Activated naive CD4-positive, alpha-beta T cell treated with anti-CD3 and anti-CD28 coated beads, Interleukin-2, amount 50 U/mL, for 24 hours (primary cell): ENCODE data around the gene MRPL10.
"Not testable (repeated sequence)": the region's sequence is repeated elsewhere in the genome, so short reads cannot be mapped to it uniquely, and the experiment has no call there.

Experiments used
- H3K27ac Mint-ChIP-seq: one replicate; pipeline ENCODE4 v1.8.0; 2021; ENCODE audit warnings: mild to moderate bottlenecking, mixed read lengths
- H3K27me3 Mint-ChIP-seq: one replicate; pipeline ENCODE4 v1.8.0; 2021; ENCODE audit warnings: mixed read lengths
- H3K36me3 Mint-ChIP-seq: one replicate; pipeline ENCODE4 v1.8.0; 2021; ENCODE audit warnings: mixed read lengths
- H3K4me1 Mint-ChIP-seq: one replicate; pipeline ENCODE4 v1.8.0; 2021; ENCODE audit warnings: mixed read lengths
- H3K4me3 Mint-ChIP-seq: one replicate; pipeline ENCODE4 v1.8.0; 2021; ENCODE audit warnings: mild to moderate bottlenecking, mixed read lengths
- H3K9me3 Mint-ChIP-seq: one replicate; pipeline ENCODE4 v1.8.0; 2021; ENCODE audit warnings: mixed read lengths

MRPL10 gene

GRCh38 chr17:47801906-47802305, 29.4 kb downstream of the MRPL10 start:
- H3K27me3 Mint-ChIP-seq, result no peaks in the 10 kb centered on the region
- no peak overlapping the region for H3K4me3 Mint-ChIP-seq
- no peaks in the 10 kb centered on the region for H3K9me3 Mint-ChIP-seq
- H3K4me1 Mint-ChIP-seq, result no peaks in the 10 kb centered on the region
- H3K36me3 Mint-ChIP-seq, result no peaks in the 10 kb centered on the region
- H3K27ac Mint-ChIP-seq, result no peak overlapping the region

- no peaks in the 10 kb centered on the region for H3K4me1 Mint-ChIP-seq
- H3K4me3 Mint-ChIP-seq, result no peak overlapping the region
- H3K27me3 Mint-ChIP-seq, result peaks cover 2% of the 10 kb centered on the region
- no peaks in the 10 kb centered on the region for H3K9me3 Mint-ChIP-seq
- no peak overlapping the region for H3K27ac Mint-ChIP-seq
- H3K36me3 Mint-ChIP-seq, result no peaks in the 10 kb centered on the region
These were observed 30.1 kb downstream of the MRPL10 start for GRCh38 chr17:47801176-47801765.

GRCh38 chr17:47800686-47801085, 30.7 kb downstream of the MRPL10 start:
- no peak overlapping the region for H3K27ac Mint-ChIP-seq
- H3K36me3 Mint-ChIP-seq, result no peaks in the 10 kb centered on the region
- no peaks in the 10 kb centered on the region for H3K4me1 Mint-ChIP-seq
- no peaks in the 10 kb centered on the region for H3K9me3 Mint-ChIP-seq
- H3K27me3 Mint-ChIP-seq, result peaks cover 2% of the 10 kb centered on the region
- no peak overlapping the region for H3K4me3 Mint-ChIP-seq

GRCh38 chr17:47797797-47798196, 33.5 kb downstream of the MRPL10 start:
- Mint-ChIP-seq H3K4me3 (no peak overlapping the region), H3K27ac (peak overlapping the region; percentile 35), H3K9me3 (no peaks in the 10 kb centered on the region), H3K36me3 (no peaks in the 10 kb centered on the region), H3K27me3 (peaks cover 10% of the 10 kb centered on the region), H3K4me1 (no peaks in the 10 kb centered on the region)

- H3K9me3 Mint-ChIP-seq, result no peaks in the 10 kb centered on the region
- H3K36me3 Mint-ChIP-seq, result no peaks in the 10 kb centered on the region
- peaks cover 37% of the 10 kb centered on the region for H3K27me3 Mint-ChIP-seq
- H3K4me3 Mint-ChIP-seq, result no peak overlapping the region
- peaks cover 14% of the 10 kb centered on the region for H3K4me1 Mint-ChIP-seq
- no peak overlapping the region for H3K27ac Mint-ChIP-seq
These were observed 38.4 kb downstream of the MRPL10 start for GRCh38 chr17:47792979-47793378.

- Mint-ChIP-seq H3K4me1 (peaks cover 14% of the 10 kb centered on the region), H3K4me3 (no peak overlapping the region), H3K9me3 (no peaks in the 10 kb centered on the region), H3K36me3 (no peaks in the 10 kb centered on the region), H3K27ac (no peak overlapping the region), H3K27me3 (peaks cover 40% of the 10 kb centered on the region)
These were observed 38.9 kb downstream of the MRPL10 start for GRCh38 chr17:47792457-47792856.

- peaks cover 41% of the 10 kb centered on the region for H3K27me3 Mint-ChIP-seq
- H3K9me3 Mint-ChIP-seq, result no peaks in the 10 kb centered on the region
- H3K4me3 Mint-ChIP-seq, result peak overlapping the region; percentile 69
- peaks cover 14% of the 10 kb centered on the region for H3K4me1 Mint-ChIP-seq
- no peaks in the 10 kb centered on the region for H3K36me3 Mint-ChIP-seq
- H3K27ac Mint-ChIP-seq, result no peak overlapping the region
These were observed 40.3 kb downstream of the MRPL10 start for GRCh38 chr17:47791025-47791424.

- peaks cover 14% of the 10 kb centered on the region for H3K4me1 Mint-ChIP-seq
- H3K9me3 Mint-ChIP-seq, result no peaks in the 10 kb centered on the region
- peak overlapping the region; percentile 41 for H3K27ac Mint-ChIP-seq
- H3K27me3 Mint-ChIP-seq, result peaks cover 45% of the 10 kb centered on the region
- no peaks in the 10 kb centered on the region for H3K36me3 Mint-ChIP-seq
- H3K4me3 Mint-ChIP-seq, result peak overlapping the region; percentile 78
These were observed 41.5 kb downstream of the MRPL10 start for GRCh38 chr17:47789611-47790561.

GRCh38 chr17:47785538-47786123, 45.7 kb downstream of the MRPL10 start:
- H3K4me1 Mint-ChIP-seq, result peaks cover 11% of the 10 kb centered on the region
- no peak overlapping the region for H3K4me3 Mint-ChIP-seq
- peaks cover 30% of the 10 kb centered on the region for H3K27me3 Mint-ChIP-seq
- no peaks in the 10 kb centered on the region for H3K36me3 Mint-ChIP-seq
- H3K9me3 Mint-ChIP-seq, result no peaks in the 10 kb centered on the region
- H3K27ac Mint-ChIP-seq, result no peak overlapping the region

GRCh38 chr17:47781397-47781796, 49.9 kb downstream of the MRPL10 start:
- no peak overlapping the region for H3K4me3 Mint-ChIP-seq
- no peaks in the 10 kb centered on the region for H3K4me1 Mint-ChIP-seq
- H3K36me3 Mint-ChIP-seq, result no peaks in the 10 kb centered on the region
- H3K9me3 Mint-ChIP-seq, result no peaks in the 10 kb centered on the region
- peaks cover 21% of the 10 kb centered on the region for H3K27me3 Mint-ChIP-seq
- no peak overlapping the region for H3K27ac Mint-ChIP-seq

GRCh38 chr17:47778184-47778635, 53.1 kb downstream of the MRPL10 start:
- Mint-ChIP-seq H3K27ac (no peak overlapping the region), H3K4me1 (no peaks in the 10 kb centered on the region), H3K9me3 (no peaks in the 10 kb centered on the region), H3K36me3 (no peaks in the 10 kb centered on the region), H3K27me3 (peaks cover 21% of the 10 kb centered on the region), H3K4me3 (no peak overlapping the region)

- Mint-ChIP-seq H3K4me3 (no peak overlapping the region), H3K27me3 (peaks cover 20% of the 10 kb centered on the region), H3K9me3 (no peaks in the 10 kb centered on the region), H3K4me1 (no peaks in the 10 kb centered on the region), H3K36me3 (no peaks in the 10 kb centered on the region), H3K27ac (no peak overlapping the region)
These were observed 54.8 kb downstream of the MRPL10 start for GRCh38 chr17:47776330-47777197.

- no peaks in the 10 kb centered on the region for H3K4me1 Mint-ChIP-seq
- no peak overlapping the region for H3K4me3 Mint-ChIP-seq
- H3K36me3 Mint-ChIP-seq, result no peaks in the 10 kb centered on the region
- no peaks in the 10 kb centered on the region for H3K9me3 Mint-ChIP-seq
- no peak overlapping the region for H3K27ac Mint-ChIP-seq
- peaks cover 20% of the 10 kb centered on the region for H3K27me3 Mint-ChIP-seq
These were observed 56.3 kb downstream of the MRPL10 start for GRCh38 chr17:47774987-47775580.

GRCh38 chr17:47774331-47774730, 57.0 kb downstream of the MRPL10 start:
- no peaks in the 10 kb centered on the region for H3K36me3 Mint-ChIP-seq
- no peak overlapping the region for H3K27ac Mint-ChIP-seq
- H3K4me3 Mint-ChIP-seq, result no peak overlapping the region
- H3K4me1 Mint-ChIP-seq, result no peaks in the 10 kb centered on the region
- H3K27me3 Mint-ChIP-seq, result peaks cover 18% of the 10 kb centered on the region
- no peaks in the 10 kb centered on the region for H3K9me3 Mint-ChIP-seq

GRCh38 chr17:47773649-47774048, 57.7 kb downstream of the MRPL10 start:
- H3K4me3 Mint-ChIP-seq, H3K4me1 Mint-ChIP-seq, H3K9me3 Mint-ChIP-seq, H3K36me3 Mint-ChIP-seq, H3K27ac Mint-ChIP-seq: not testable (repeated sequence)
- peaks cover 18% of the 10 kb centered on the region for H3K27me3 Mint-ChIP-seq
